GM13976 (cell line): ENCODE measurements around the gene CRISPLD2.

ENCODE experiments used
- DNase-seq: peaks from one replicate; pipeline ENCODE4 v3.0.0; 2012; ENCODE audit warnings: low spot score
- in situ Hi-C: fragments of 300-500 bp; cut with MboI; formaldehyde crosslinking; loops from one replicate; pipeline ENCODE4 v1.12.0; 2022; ENCODE audit warnings: low sequenced_read_pairs, mixed read lengths, inconsistent platforms; ENCODE audit not compliant: unreplicated experiment
- TF ChIP-seq, protein P1 (sequence below): IDR thresholded peaks from 2 replicates; pipeline ENCODE4 v1.5.1; 2012; ENCODE audit warnings: borderline replicate concordance, mild to moderate bottlenecking; ENCODE audit not compliant: insufficient read depth; ENCODE audit errors: extremely low read depth, missing control alignments, control extremely low read depth

Gene CRISPLD2

GRCh38 chr16:84874004-84874435, 54.2 kb downstream of the CRISPLD2 start:
- in situ Hi-C loops: no loop called here
- no peak for DNase-seq
- TF ChIP-seq, protein P1, sequence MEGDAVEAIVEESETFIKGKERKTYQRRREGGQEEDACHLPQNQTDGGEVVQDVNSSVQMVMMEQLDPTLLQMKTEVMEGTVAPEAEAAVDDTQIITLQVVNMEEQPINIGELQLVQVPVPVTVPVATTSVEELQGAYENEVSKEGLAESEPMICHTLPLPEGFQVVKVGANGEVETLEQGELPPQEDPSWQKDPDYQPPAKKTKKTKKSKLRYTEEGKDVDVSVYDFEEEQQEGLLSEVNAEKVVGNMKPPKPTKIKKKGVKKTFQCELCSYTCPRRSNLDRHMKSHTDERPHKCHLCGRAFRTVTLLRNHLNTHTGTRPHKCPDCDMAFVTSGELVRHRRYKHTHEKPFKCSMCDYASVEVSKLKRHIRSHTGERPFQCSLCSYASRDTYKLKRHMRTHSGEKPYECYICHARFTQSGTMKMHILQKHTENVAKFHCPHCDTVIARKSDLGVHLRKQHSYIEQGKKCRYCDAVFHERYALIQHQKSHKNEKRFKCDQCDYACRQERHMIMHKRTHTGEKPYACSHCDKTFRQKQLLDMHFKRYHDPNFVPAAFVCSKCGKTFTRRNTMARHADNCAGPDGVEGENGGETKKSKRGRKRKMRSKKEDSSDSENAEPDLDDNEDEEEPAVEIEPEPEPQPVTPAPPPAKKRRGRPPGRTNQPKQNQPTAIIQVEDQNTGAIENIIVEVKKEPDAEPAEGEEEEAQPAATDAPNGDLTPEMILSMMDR: no peak

DNA sequence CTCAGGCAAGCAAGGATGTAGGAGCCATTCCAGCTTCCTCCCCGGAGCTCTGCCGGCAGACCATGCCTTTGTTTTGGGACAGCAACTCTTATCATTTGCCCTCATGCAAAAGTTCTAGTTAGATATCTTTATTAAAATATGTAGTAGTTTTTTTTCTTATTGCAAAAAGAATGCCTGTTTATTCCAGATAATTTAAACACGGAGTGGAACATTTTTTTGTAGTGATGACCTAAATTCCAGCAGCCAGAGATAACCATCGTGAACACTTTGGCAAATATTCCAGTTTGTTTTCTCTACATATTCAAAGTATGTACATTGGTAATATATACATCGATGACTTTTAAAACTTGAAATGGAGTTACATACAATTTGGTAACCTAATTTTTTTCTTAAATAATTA, 54.8 kb downstream of the CRISPLD2 start:
- no peak for DNase-seq
- TF ChIP-seq, protein P1: no peak
- in situ Hi-C loops: no loop called here

DNA sequence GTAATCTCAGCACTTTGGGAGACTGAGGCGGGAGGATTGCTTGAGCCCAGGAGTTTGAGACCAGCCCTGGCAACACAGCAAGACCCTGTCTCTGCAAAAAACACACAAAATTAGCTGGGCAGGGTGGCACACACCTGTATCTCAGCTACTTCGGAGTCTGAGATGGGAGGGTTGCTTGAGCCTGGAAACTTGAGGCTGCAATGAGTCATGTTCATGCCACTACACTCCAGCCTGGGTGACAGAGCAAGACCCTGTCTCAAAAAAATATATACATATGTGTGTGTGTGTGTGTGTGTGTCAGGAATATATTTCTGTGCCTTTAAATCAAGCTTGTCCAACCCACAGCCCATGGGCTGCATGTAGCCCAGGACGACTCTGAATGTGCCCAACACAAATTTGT, 55.2 kb downstream of the CRISPLD2 start:
- in situ Hi-C loops: no loop called here
- no peak for DNase-seq
- TF ChIP-seq, protein P1: no peak

DNA sequence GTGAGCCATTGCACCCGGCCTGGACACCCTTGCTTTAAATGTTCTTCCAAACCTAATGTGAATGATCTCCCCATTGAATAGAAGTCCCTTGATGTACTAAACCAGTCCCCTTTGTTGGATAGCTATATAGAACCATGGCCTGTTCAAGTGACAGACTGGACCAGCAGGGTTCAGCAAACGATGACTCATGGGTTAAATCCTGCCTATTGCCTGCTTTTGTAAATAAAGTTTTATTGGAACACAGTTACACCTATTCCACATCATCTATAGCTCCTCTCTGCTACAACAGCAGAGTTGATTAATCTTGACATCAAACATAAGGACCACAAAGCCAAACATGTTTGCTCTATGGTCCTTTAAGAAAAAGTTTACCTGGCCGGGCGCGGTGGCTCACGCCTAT, 56.1 kb downstream of the CRISPLD2 start:
- in situ Hi-C loops: no loop called here
- no peak for DNase-seq
- TF ChIP-seq, protein P1: no peak

DNA sequence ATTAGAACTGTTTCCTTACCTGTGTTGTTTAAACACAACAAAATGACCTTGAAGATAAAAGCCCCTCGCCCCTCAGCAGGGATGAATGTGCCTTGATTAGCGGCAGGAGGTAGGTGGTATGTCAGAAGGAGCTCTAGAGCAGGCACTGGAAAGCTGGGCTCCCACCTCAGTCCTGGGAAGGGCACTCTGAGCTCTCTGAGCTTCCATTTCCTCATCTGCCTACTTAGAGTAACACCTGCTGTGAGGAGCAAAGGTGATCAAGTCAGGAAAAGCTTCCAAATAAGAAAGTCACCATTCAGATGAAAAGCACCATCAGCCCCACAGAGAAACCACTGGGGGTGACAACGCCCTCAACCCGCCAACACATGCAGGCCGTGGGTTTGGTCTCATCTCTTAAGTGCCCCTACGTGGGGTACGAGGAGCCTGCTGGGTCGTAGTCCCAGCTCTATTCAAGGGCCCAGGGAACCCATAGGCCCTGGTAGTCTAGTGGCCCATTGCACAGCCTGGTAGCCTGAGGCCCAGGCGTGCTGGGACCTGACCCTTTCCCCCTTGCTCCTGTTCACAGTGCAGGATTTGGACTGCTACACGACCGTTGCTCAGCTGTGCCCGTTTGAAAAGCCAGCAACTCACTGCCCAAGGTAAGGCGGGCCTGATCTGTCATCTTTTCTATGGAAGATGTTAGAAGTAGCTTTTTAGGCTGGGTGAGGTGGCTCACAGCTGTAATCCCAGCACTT, 57.3 kb downstream of the CRISPLD2 start:
- TF ChIP-seq, protein P1: no peak
- no peak for DNase-seq
- in situ Hi-C loops: no loop called here

GRCh38 chr16:84878770-84879169, 59.0 kb downstream of the CRISPLD2 start:
- DNase-seq: no peak
- in situ Hi-C loops: no loop called here
- TF ChIP-seq, protein P1: no peak
